Measurements from ENCODE around the gene EFCAB6.

EFCAB6 gene

GRCh38 chr22:43731988-43732387 is 80.1 kb downstream of the EFCAB6 start:
- no peak for TF ChIP-seq CTCF (IDR thresholded peaks at IDR 0.05; ENCODE audit: low read depth, low read length, missing control alignments)
- no peak overlapping the region for H3K4me3 ChIP-seq (ENCODE audit: low read depth, low read length)
- in situ Hi-C loops (cut with HindIII; ENCODE audit: low sequenced_read_pairs): no loop called here
- DNase-seq (ENCODE audit: low read depth): no peak

- no peak for TF ChIP-seq CTCF (IDR thresholded peaks at IDR 0.05; ENCODE audit: low read depth, low read length, missing control alignments)
- in situ Hi-C loops (cut with HindIII; ENCODE audit: low sequenced_read_pairs): no loop called here
- no peak for DNase-seq (ENCODE audit: low read depth)
- no peak overlapping the region for H3K4me3 ChIP-seq (ENCODE audit: low read depth, low read length)
Measured at GRCh38 chr22:43726964-43727543, 85.1 kb downstream of the EFCAB6 start.

GRCh38 chr22:43726322-43726721 is 85.8 kb downstream of the EFCAB6 start:
- no peak for TF ChIP-seq CTCF (IDR thresholded peaks at IDR 0.05; ENCODE audit: low read depth, low read length, missing control alignments)
- in situ Hi-C loops (cut with HindIII; ENCODE audit: low sequenced_read_pairs): no loop called here
- peak; percentile 3 for DNase-seq (ENCODE audit: low read depth)
- H3K4me3 ChIP-seq (ENCODE audit: low read depth, low read length): no peak overlapping the region

- in situ Hi-C loops (cut with HindIII; ENCODE audit: low sequenced_read_pairs): no loop called here
- no peak for TF ChIP-seq CTCF (IDR thresholded peaks at IDR 0.05; ENCODE audit: low read depth, low read length, missing control alignments)
Measured at GRCh38 chr22:43723816-43724215, 88.3 kb downstream of the EFCAB6 start.

GRCh38 chr22:43722444-43722843 is 89.7 kb downstream of the EFCAB6 start:
- no peak overlapping the region for H3K4me3 ChIP-seq (ENCODE audit: low read depth, low read length)
- in situ Hi-C loops (cut with HindIII; ENCODE audit: low sequenced_read_pairs): no loop called here
- DNase-seq (ENCODE audit: low read depth): no peak
- no peak for TF ChIP-seq CTCF (IDR thresholded peaks at IDR 0.05; ENCODE audit: low read depth, low read length, missing control alignments)

More at GRCh38 chr22:43723816-43724215, 88.3 kb downstream of the EFCAB6 start:
- no peak overlapping the region for H3K4me3 ChIP-seq (ENCODE audit: low read depth, low read length)
- DNase-seq (ENCODE audit: low read depth): peak; percentile 8

GRCh38 chr22:43720716-43721115 is 91.4 kb downstream of the EFCAB6 start:
- no peak for DNase-seq (ENCODE audit: low read depth)
- in situ Hi-C loops (cut with HindIII; ENCODE audit: low sequenced_read_pairs): no loop called here
- no peak overlapping the region for H3K4me3 ChIP-seq (ENCODE audit: low read depth, low read length)
- no peak for TF ChIP-seq CTCF (IDR thresholded peaks at IDR 0.05; ENCODE audit: low read depth, low read length, missing control alignments)

All from astrocyte of the cerebellum (primary cell).